ENCODE measurements around the gene AOC2. TPM values are rescaled to one million over a fixed set of nuclear protein-coding genes. Genes with fewer than 3 reads are reported as not detected.

Gene AOC2
- total RNA-seq, 1 experiment from 2014 or later, result 7.1 TPM

- H4K5ac ChIP-seq (ENCODE audit: insufficient read length, low read depth, low read length), result no peak overlapping the region
- no peak for DNase-seq
- no peaks in the 10 kb centered on the region for H3K9me3 ChIP-seq (ENCODE audit: control insufficient read depth, low read depth, low read length)
- no peak overlapping the region for H3K4ac ChIP-seq (ENCODE audit: low read depth, low read length)
- no peak for TF ChIP-seq CTCF (conservative IDR thresholded peaks at IDR 0.05)
- no peaks in the 10 kb centered on the region for H3K27me3 ChIP-seq (ENCODE audit: insufficient read depth, low read length)
- H2BK15ac ChIP-seq (ENCODE audit: low read depth, low read length), result no peak overlapping the region
- no peaks in the 10 kb centered on the region for H3K79me2 ChIP-seq (ENCODE audit: insufficient read depth, low read length)
- no peak overlapping the region for H3K27ac Mint-ChIP-seq
- H3K9ac ChIP-seq (ENCODE audit: extremely low read depth, insufficient read length, low read length), result no peak overlapping the region
- no peak overlapping the region for H2AFZ ChIP-seq (ENCODE audit: low read length)
- H2BK5ac ChIP-seq (ENCODE audit: insufficient read length, low read length), result no peak overlapping the region
- no peak overlapping the region for H3T11ph ChIP-seq (ENCODE audit: low read length)
- no peak overlapping the region for H3K27ac ChIP-seq (ENCODE audit: insufficient read length, low read depth, low read length)
- WGBS (ENCODE audit: extremely low coverage, insufficient read length, low lambda C conversion rate), result no CpG with 5 or more reads among the region's 15 CpGs
- H3K36me3 Mint-ChIP-seq (ENCODE audit: insufficient read depth in 1 of 3, low read depth in 3 of 3), result no peaks in the 10 kb centered on the region; a peak in 1 of 7 replicates
- no peak overlapping the region for H4K8ac ChIP-seq (replicated peaks; ENCODE audit: insufficient read length, low read depth, low read length)
- H3K4me2 ChIP-seq (ENCODE audit: insufficient read depth, insufficient read length, low read length), result no peak overlapping the region
- no peak overlapping the region for H2BK120ac ChIP-seq (ENCODE audit: low read depth, low read length, poor library complexity, severe bottlenecking)
- H3K4me1 Mint-ChIP-seq, result peaks cover 4 to 8% of the 10 kb centered on the region in 2 experiments; a peak in 2 of 4 replicates
- H3K14ac ChIP-seq (ENCODE audit: insufficient read depth, low read length), result no peak overlapping the region
- H3K56ac ChIP-seq (ENCODE audit: insufficient read length, low read depth, low read length), result no peak overlapping the region
- H4K91ac ChIP-seq (ENCODE audit: insufficient read length, low read depth, low read length), result no peak overlapping the region
- no peak overlapping the region for H3K23ac ChIP-seq (ENCODE audit: insufficient read length, low read depth, low read length)
- H3K9me3 Mint-ChIP-seq, result no peaks in the 10 kb centered on the region; a peak in 1 of 5 replicates
- H3K23me2 ChIP-seq (ENCODE audit: insufficient read length, low read depth, low read length, poor library complexity, severe bottlenecking), result no peaks in the 10 kb centered on the region
- no peak overlapping the region for H3K4me3 Mint-ChIP-seq
- H3K4me1 ChIP-seq (ENCODE audit: insufficient read depth, low read length), result no peaks in the 10 kb centered on the region
- no peaks in the 10 kb centered on the region for H3K27me3 Mint-ChIP-seq (ENCODE audit: low read depth)
- no peak overlapping the region for H2BK12ac ChIP-seq (ENCODE audit: insufficient read length, low read depth, low read length)
- H4K20me1 ChIP-seq (ENCODE audit: control insufficient read depth, insufficient read depth, insufficient read length), result no peaks in the 10 kb centered on the region
- no peaks in the 10 kb centered on the region for H3K79me1 ChIP-seq (ENCODE audit: insufficient read depth, low read depth, low read length, poor library complexity, severe bottlenecking)
- H2BK20ac ChIP-seq (ENCODE audit: low read depth, low read length, poor library complexity, severe bottlenecking), result no peak overlapping the region
- no peak overlapping the region for H2AK5ac ChIP-seq (ENCODE audit: insufficient read length, low read length)
- H3K18ac ChIP-seq (ENCODE audit: insufficient read length, low read depth, low read length), result no peak overlapping the region
These were observed 8.0 kb downstream of the AOC2 start for GRCh38 chr17:42852351-42852750.

Measured in H9 (cell line).